Testis (tissue), 3 donors: Measurements from ENCODE around the gene PSMC4. TPM values are rescaled to one million over a fixed set of nuclear protein-coding genes. Genes with fewer than 3 reads are reported as not detected.

ENCODE experiments used
- DNase-seq: peaks from one replicate; pipeline ENCODE4 v3.0.0-alpha.2; 2019
- H3K27ac ChIP-seq, 2 donors: fragments of 200-600 bp; sonication (generic); one replicate each; pipeline ENCODE4 v1.5.1; 2019
- H3K27me3 ChIP-seq: fragments of 200-600 bp; sonication (generic); one replicate; pipeline ENCODE4 v1.5.1; 2019
- H3K36me3 ChIP-seq: fragments of 200-600 bp; sonication (generic); one replicate; pipeline ENCODE4 v1.5.1; 2017; ENCODE audit warnings: low read depth; ENCODE audit errors: missing control alignments
- H3K4me1 ChIP-seq: fragments of 200-600 bp; sonication (generic); one replicate; pipeline ENCODE4 v1.5.1; 2019
- H3K4me3 ChIP-seq, 2 donors: fragments of 200-600 bp; sonication (generic); one replicate each; pipeline ENCODE4 v1.5.1; 2017 to 2019
- H3K9me3 ChIP-seq: fragments of 200-600 bp; sonication (generic); one replicate; pipeline ENCODE4 v1.5.1; 2017
- CTCF ChIP-seq, 3 experiments: fragments of 450-650 bp in 2 of 3; fragments of 200-600 bp in 1 of 3; sonication (generic) in 1 of 3; IDR thresholded peaks; one replicate each; pipeline ENCODE4 v1.5.1; 2016 to 2019; ENCODE audit warnings: antibody characterized with exemption in 3 of 3, mild to moderate bottlenecking in 2 of 3, moderate library complexity in 1 of 3
- POLR2A ChIP-seq: fragments of 450-650 bp; IDR thresholded peaks from one replicate; pipeline ENCODE4 v1.6.1; 2017; ENCODE audit warnings: antibody characterized with exemption, mild to moderate bottlenecking, moderate library complexity
- WGBS, 2 donors: methylation state at CpG; one replicate each; pipeline ENCODE4 v1.1.5; 2018; 5-methylcytosine and 5-hydroxymethylcytosine counted together
- intact Hi-C: fragments of 100-400 bp; cut with DNase I; formaldehyde crosslinking; loops from one replicate; pipeline ENCODE4 v1.15.1; 2023; ENCODE audit warnings: low total_unique reads
- polyA plus RNA-seq: library from polyadenylated mRNA; stranded (reverse); fragments of 350-450 nt; fragmentation: Illumina TruSeq; extraction: RNeasy Lipid Tissue Mini Kit (QIAGEN cat#74804); gene quantifications from one replicate; pipeline ENCODE4 v1.2.3, GENCODE V29; 2014; ENCODE audit warnings: low read depth, low replicate concordance; ENCODE audit not compliant: insufficient read depth
- total RNA-seq, 2 donors: library from RNA; depleted of rRNA; stranded (reverse); fragments of >200 nt; gene quantifications; one replicate each; pipeline ENCODE4 v1.2.3, GENCODE V29; 2016

PSMC4 gene
- total and polyA plus RNA-seq, 3 donors from 2014 or later, result 73.0 to 114 (median 77.9) TPM

- DNase-seq, result no peak
- 100% methylated on average over 1 of the region's 1 CpG for WGBS, 2 donors
- no peaks in the 10 kb centered on the region for H3K36me3 ChIP-seq
- H3K9me3 ChIP-seq, result no peaks in the 10 kb centered on the region
- intact Hi-C loops, result no loop called here
- no peaks in the 10 kb centered on the region for H3K27me3 ChIP-seq
- no peaks in the 10 kb centered on the region for H3K4me1 ChIP-seq
- H3K4me3 ChIP-seq, result no peak overlapping the region
- no peak for TF ChIP-seq POLR2A
- TF ChIP-seq CTCF (IDR thresholded peaks at IDR 0.05), result no peak
- no peak overlapping the region for H3K27ac ChIP-seq
Measured at GRCh38 chr19:39982883-39983282, 11.9 kb downstream of the PSMC4 start.

DNA sequence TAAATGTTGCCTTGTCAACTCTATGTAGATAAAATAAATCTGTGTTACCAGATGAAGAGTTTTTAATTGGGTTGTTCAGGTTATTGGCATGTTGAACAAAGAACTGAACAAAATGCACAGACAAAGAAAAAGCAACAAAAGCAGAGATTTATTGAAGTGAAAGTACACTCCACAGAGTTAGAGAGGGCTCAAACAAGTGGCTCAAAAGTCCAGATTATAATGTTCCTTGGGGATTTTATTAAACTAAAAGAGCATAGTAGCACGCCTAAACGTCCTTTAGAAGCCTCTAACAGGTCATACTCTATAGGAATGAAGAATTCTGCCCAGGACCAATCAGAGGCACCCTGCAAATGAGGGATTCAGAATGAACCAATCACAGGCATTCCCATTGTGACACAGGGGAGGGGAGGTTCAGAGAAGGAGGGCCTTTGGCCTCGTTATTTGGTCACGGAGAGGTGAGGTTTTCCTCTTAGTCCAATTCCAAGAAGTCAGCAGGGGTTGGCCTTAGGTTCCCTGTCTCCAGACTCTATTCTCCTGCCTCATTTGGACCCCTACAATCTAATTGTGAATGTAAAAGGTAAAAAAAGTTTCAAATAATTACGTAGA is 12.8 kb downstream of the PSMC4 start:
- WGBS, 2 donors, result 62 to 83% methylated on average over 5 of the region's 5 CpGs
- Histone ChIP-seq H3K4me3 (no peak overlapping the region), H3K36me3 (no peaks in the 10 kb centered on the region), H3K9me3 (no peaks in the 10 kb centered on the region), H3K4me1 (no peaks in the 10 kb centered on the region), H3K27ac (no peak overlapping the region), H3K27me3 (no peaks in the 10 kb centered on the region)
- no peak for DNase-seq
- no peak for TF ChIP-seq CTCF (IDR thresholded peaks at IDR 0.05)
- no peak for TF ChIP-seq POLR2A
- intact Hi-C loops, result no loop called here

DNA sequence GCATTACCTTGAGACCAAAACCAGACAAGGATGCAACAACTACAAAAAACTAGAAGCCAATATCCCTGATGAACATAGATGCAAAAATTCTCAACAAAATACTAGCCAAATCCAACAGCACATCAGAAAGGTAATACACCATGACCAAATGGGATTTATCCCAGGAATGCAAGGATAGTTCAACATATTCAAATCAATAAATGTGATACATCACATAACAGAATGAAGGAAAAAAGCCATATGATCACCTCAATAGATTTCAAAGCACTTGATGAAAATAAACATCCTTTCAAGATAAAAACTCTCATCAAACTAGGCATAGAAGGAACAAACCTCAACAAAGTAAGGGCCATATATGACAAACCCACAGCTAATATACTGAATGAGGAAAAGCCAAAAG is 15.7 kb downstream of the PSMC4 start:
- TF ChIP-seq CTCF (IDR thresholded peaks at IDR 0.05) (no peak), POLR2A (no peak)
- no peak for DNase-seq
- no peak overlapping the region for H3K4me3 ChIP-seq
- no peak overlapping the region for H3K27ac ChIP-seq
- no peaks in the 10 kb centered on the region for H3K27me3 ChIP-seq
- no peaks in the 10 kb centered on the region for H3K4me1 ChIP-seq
- no peaks in the 10 kb centered on the region for H3K36me3 ChIP-seq
- H3K9me3 ChIP-seq, result no peaks in the 10 kb centered on the region
- intact Hi-C loops, result no loop called here

GRCh38 chr19:39987167-39987566 is 16.2 kb downstream of the PSMC4 start:
- Histone ChIP-seq H3K27ac (no peak overlapping the region), H3K4me3 (no peak overlapping the region), H3K27me3 (no peaks in the 10 kb centered on the region), H3K36me3 (no peaks in the 10 kb centered on the region), H3K9me3 (no peaks in the 10 kb centered on the region), H3K4me1 (no peaks in the 10 kb centered on the region)
- TF ChIP-seq CTCF (IDR thresholded peaks at IDR 0.05) (no peak), POLR2A (no peak)
- no peak for DNase-seq
- intact Hi-C loops, result no loop called here

DNA sequence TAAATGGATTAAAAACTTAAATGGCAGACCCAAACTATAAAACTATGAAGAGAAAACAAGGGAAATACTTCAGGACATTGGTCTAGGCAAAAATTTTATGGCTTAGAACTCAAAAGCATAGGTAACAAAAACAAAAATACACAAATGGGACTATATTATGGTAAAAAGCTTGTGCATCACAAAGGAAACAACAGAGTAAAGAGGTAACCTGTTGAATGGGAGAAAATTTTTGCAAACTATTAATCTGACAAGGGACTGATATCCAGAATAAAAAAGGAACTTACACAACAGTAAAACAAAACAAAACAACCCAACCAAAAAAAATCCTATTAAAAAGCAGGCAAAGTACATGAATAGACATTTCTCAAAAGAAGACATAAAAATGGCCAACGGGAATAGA is 16.6 kb downstream of the PSMC4 start:
- intact Hi-C loops, result no loop called here
- no peak for TF ChIP-seq POLR2A
- no peak for TF ChIP-seq CTCF (IDR thresholded peaks at IDR 0.05)
- Histone ChIP-seq H3K27ac (no peak overlapping the region), H3K27me3 (no peaks in the 10 kb centered on the region), H3K4me1 (no peaks in the 10 kb centered on the region), H3K9me3 (no peaks in the 10 kb centered on the region), H3K36me3 (no peaks in the 10 kb centered on the region), H3K4me3 (no peak overlapping the region)
- no peak for DNase-seq
- WGBS, 2 donors, result 89 to 92% methylated on average over 1 of the region's 1 CpG
